NOMO-1 treated with DMSO at 0.1 percent for 48 hours (cell line): ENCODE results near the gene NUMA1.

Source experiments
- DNase-seq: peaks from one replicate; lab custom pipeline; 2025; ENCODE audit not compliant: unreplicated experiment; lab: John Stamatoyannopoulos, UW

The NUMA1 gene

GRCh38 chr11:71977090-71977489, 103.3 kb downstream of the NUMA1 start:
- no peak for DNase-seq

DNA sequence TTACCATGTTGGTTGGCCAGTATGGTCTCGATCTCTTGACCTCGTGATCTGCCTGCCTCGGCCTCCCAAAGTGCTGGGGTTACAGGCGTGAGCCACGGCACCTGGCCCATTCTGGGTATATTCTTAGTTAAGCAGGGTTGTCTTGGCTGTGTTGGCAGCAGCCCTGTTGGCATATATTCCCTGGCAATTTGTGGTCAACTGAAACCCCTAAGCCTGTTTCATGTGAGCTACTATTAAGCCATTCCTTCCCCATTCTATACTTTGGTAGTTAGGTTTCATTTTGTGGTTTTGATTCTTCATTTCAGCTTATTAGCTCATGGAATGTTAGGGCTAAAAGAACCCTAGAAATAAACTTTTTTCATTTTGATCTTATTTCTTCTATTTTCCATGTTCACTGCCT, 103.8 kb downstream of the NUMA1 start:
- DNase-seq, result peak; percentile 1

DNA sequence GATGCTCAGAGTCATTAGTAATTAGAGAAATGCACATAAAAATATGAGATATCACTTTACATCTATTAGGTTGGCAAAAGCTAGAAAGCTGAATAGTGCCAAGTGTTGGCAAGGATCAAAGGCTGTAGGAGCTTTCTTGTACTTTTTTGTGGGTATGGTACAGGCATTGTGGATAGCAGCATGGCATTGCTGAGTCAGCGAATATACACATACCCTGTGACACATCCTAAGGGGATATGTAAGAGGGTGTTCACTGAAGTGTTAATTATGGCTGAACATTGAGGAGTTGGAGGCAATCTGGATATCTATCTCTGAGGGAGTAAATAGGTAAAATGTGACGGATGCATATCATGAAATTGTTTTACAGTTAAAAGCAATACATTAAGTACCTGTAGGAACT, 108.7 kb downstream of the NUMA1 start:
- no peak for DNase-seq

DNA sequence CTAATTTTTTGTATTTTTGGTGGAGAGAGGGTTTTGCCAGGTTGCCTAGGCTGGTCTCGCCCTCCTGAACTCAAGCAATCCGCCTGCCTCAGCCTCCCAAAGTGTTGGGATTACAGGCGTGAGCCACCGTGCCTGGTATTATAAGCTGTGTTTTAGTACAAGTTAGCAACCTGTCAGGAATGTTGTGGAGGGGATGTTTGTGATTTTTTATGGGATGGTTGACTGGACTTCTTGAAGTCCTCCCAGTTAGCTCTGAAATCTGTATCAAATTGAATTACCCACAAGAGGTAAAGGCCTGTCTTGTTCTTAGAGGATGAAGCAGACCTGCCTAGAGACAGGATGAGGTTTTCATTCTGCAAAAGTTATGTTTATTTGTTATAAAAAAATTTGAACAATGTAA, 115.7 kb downstream of the NUMA1 start:
- DNase-seq, result no peak

DNA sequence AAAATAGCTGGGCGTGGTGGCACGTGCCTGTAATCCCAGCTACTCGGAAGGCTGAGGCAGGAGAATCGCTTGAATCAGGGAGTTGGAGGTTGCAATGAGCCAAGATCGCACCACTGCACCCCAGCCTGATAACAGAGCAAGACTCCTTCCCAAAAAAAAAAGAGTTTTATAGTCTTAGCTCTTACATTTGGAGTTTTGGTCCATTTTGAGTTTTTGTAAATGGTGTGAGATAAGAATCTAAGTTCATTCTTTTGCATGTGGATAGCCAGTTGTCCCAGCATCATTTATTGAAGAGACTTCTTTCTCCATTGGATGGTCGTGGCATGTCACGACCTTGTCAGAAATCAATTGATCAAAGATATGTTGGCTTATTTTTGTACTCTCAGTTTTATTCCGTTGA, 116.9 kb downstream of the NUMA1 start:
- no peak for DNase-seq

- peak; percentile 77 for DNase-seq
These were observed 117.8 kb downstream of the NUMA1 start for GRCh38 chr11:71962428-71963038.

DNA sequence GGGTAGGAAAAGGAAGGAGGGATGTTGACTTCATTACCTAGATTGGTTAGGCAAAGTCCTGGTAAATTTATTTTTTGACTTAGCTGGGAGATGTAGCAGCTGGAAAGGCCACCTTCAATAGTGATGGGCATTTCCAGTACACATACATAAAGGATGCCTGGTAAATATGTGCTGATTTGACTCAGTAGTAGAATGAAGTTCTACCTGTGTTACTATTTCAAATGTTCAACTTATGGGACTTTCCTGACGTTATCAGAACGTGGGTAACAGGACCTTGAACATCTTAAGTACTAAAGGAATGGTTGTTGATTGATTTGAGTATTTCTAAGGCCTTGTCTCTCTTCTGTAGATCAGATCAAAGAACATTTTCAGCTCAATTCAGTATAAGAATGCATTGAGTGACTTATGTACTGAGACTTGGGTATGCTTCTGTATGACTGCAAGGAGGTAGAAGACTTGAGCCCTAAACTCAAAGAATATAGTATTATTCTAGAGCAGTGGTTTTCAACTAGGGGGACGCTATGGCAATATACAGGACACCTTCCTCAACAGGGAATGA, 124.4 kb downstream of the NUMA1 start:
- DNase-seq, result no peak
